Mucosa of descending colon (tissue), 3 donors: ENCODE data around the gene GABRB1. TPM values are rescaled to one million over a fixed set of nuclear protein-coding genes. Genes with fewer than 3 reads are reported as not detected.
A peak's percentile ranks its signal among the peaks of the same experiment; 100 is the strongest.

ENCODE experiments used
- ATAC-seq: fragments of 200-7000 bp; cut with Tn5 transposase; one replicate; pipeline ENCODE4 v1.9.1; 2020; ENCODE audit warnings: mild to moderate bottlenecking, moderate library complexity
- DNase-seq, 3 donors: peaks; one replicate each; pipeline ENCODE4 v3.0.0-alpha.2; 2020
- H3K36me3 ChIP-seq: fragments of 200-600 bp; one replicate; pipeline ENCODE4 v1.8.0; 2021; ENCODE audit warnings: low read depth, mild to moderate bottlenecking
- H3K4me1 ChIP-seq: fragments of 200-600 bp; one replicate; pipeline ENCODE4 v1.8.0; 2021; ENCODE audit warnings: low read depth, mild to moderate bottlenecking
- H3K4me3 ChIP-seq: fragments of 200-600 bp; one replicate; pipeline ENCODE4 v1.8.0; 2021; ENCODE audit warnings: mild to moderate bottlenecking
- H3K9me3 ChIP-seq: fragments of 200-600 bp; one replicate; pipeline ENCODE4 v1.8.0; 2021; ENCODE audit warnings: mild to moderate bottlenecking
- intact Hi-C, 2 donors: fragments of 100-400 bp; cut with DNase I in 1 of 2; cut with micrococcal nuclease in 1 of 2; formaldehyde crosslinking; loops; one replicate each; pipeline versions ENCODE4 v1.11.0 to v1.11.1; 2022; cut with DNase I, micrococcal nuclease
- total RNA-seq, 3 donors: library from RNA; stranded (reverse); fragmentation: NEBNext Ultra II Directional in 2 of 3; extraction: Animal tissue kit (Norgen Biotek cat#: 25700) in 2 of 3; gene quantifications; one replicate each; pipeline versions ENCODE4 v1.2.1 to v1.2.4, GENCODE V29; 2021 to 2023
- TF ChIP-seq, protein P1 (sequence below): fragments of 200-600 bp; IDR thresholded peaks from one replicate; pipeline ENCODE4 v1.8.0; 2022; ENCODE audit warnings: antibody characterized with exemption, mild to moderate bottlenecking
- donor health status: DM: no; HTN: no; CAD: no; lungs with moderate emphysema.
- donor health status: DM: no; HTN: no; CAD: no.
- donor health status: DM: no; HTN: yes; CAD: no.

GABRB1 gene
- total RNA-seq, 3 donors from 2014 or later, result 0.55 to 0.84 (median 0.82) TPM

DNA sequence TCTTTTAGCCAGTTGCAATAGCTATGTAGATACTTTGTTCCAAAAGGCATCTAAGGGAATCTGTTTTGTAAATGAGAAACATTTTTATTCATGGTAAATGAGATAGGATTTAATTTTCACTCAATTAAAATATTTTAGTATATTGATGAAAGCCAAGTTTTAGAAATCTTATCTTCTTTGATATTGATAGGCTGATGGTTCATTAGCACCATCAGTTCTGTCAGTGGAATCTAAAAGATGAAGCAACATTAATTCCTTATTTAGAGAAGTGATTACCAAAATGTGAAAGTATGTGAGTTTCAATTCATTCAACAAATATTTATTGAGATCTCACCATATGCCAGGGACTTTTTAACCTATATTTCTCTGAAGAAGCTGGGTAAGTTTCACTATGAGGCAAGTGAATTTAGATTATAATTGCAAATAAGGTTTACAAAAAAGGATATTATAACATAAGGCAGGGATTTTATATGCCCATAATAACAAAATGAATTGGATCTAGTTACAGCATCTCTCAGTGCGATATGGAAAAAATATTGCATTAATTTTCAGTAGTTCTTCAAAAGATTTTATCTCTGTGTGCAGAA lies 79.3 kb downstream of the GABRB1 start:
- intact Hi-C loops, result no loop called here
- H3K4me3 ChIP-seq, result no peak overlapping the region
- H3K9me3 ChIP-seq, result no peaks in the 10 kb centered on the region
- no peaks in the 10 kb centered on the region for H3K36me3 ChIP-seq
- H3K4me1 ChIP-seq, result no peaks in the 10 kb centered on the region
- TF ChIP-seq, protein P1, sequence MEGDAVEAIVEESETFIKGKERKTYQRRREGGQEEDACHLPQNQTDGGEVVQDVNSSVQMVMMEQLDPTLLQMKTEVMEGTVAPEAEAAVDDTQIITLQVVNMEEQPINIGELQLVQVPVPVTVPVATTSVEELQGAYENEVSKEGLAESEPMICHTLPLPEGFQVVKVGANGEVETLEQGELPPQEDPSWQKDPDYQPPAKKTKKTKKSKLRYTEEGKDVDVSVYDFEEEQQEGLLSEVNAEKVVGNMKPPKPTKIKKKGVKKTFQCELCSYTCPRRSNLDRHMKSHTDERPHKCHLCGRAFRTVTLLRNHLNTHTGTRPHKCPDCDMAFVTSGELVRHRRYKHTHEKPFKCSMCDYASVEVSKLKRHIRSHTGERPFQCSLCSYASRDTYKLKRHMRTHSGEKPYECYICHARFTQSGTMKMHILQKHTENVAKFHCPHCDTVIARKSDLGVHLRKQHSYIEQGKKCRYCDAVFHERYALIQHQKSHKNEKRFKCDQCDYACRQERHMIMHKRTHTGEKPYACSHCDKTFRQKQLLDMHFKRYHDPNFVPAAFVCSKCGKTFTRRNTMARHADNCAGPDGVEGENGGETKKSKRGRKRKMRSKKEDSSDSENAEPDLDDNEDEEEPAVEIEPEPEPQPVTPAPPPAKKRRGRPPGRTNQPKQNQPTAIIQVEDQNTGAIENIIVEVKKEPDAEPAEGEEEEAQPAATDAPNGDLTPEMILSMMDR, result no peak
- ATAC-seq (no peak), DNase-seq (no peak)

DNA sequence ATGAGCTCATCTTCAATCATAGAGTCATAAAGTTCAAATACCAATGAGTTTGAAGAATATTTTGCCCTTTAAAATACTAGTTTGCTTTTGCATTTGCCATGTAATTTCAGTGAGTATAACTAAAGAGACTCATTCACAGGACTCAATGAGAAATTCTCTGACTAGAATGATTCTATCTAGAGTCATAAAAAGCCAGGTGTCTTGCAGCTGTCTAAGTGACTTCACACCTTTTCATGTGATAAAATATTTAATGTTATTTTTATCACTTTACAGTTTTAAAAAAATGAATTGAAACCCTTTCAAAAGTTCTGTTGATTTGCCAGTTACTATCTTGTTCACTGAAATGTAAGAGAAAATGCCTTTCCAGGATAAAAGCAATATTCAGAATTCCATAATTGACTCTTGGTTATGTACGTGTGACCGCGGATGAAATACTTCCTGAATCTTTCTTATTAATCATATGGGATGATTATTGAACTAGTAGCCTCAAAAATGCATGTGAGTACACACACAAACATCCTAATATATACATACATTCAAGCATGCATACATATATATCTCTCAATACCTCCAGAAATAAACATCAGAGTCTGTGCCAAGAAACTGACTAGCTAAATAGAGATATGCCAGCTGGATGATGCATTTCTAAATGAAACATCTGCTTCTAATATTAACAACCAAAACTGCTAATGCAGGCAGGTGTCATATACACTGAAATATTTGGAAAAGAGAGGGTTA lies 87.0 kb downstream of the GABRB1 start:
- no peaks in the 10 kb centered on the region for H3K9me3 ChIP-seq

DNA sequence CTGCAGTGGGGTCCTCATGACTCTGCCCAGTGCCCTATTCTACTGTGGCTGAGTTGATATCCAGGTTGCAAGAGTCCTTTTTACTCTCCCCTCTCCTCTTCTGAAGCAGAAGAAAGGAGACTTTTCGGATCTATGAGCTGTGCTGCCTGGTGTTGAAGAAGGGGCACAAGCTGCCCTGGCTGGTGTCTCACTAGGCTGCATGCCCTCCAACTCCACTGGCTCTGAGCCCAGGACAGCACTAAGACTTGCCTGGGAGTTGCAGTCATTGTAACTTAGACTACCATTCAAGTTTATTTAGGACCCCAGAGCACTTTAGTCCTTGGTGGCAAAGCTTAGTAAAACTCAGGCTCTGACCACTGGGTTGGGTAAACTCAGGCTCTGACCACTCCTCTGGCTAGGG lies 89.4 kb downstream of the GABRB1 start:
- Histone ChIP-seq H3K4me1 (no peaks in the 10 kb centered on the region), H3K36me3 (no peaks in the 10 kb centered on the region), H3K4me3 (no peak overlapping the region), H3K9me3 (no peaks in the 10 kb centered on the region)
- intact Hi-C loops, result no loop called here
- no peak for DNase-seq
- TF ChIP-seq, protein P1, result no peak
- ATAC-seq, result no peak

More for the DNA sequence above, 87.0 kb downstream of the GABRB1 start:
- DNase-seq (no peak), ATAC-seq (no peak)
- Histone ChIP-seq H3K36me3 (no peaks in the 10 kb centered on the region), H3K4me1 (no peaks in the 10 kb centered on the region), H3K4me3 (no peak overlapping the region)
- intact Hi-C loops, result no loop called here
- TF ChIP-seq, protein P1, result no peak

DNA sequence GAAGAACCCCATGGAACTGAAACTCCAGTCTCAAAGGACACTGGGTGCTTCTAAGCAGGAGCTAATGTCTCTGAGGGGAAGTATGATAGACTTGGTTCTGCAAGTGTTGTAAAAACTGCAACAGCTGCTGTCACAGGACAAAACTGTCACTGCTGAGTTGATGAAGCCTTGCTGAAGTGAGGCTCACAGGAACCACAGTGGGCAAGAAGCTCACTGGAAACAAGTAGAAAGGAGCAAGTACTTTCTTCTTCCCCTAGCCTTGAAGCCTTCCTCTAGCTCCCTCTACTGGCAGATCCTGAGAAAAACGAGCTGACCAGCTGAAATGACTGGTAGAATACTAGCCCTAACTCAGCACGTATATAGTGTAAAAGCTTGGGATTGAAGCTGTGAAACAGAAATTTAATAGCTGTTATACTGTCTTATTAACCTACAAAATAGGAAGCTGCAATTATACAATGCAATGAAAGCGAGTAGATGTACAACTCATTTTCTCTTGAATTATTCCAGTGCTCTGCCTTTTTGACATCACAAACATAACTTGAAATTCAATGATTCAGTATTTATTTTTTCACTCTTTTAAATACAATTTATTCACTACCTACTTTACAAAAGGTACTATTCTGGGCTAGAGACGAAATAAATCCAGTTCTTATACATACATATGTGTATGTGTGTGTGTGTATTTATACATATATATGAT lies 91.4 kb downstream of the GABRB1 start:
- intact Hi-C loops, result no loop called here
- DNase-seq, result peak in 1 of 3 donors; percentile 77
- Histone ChIP-seq H3K4me1 (no peaks in the 10 kb centered on the region), H3K4me3 (no peak overlapping the region), H3K9me3 (no peaks in the 10 kb centered on the region), H3K36me3 (no peaks in the 10 kb centered on the region)
- ATAC-seq, result peak; percentile 90
- TF ChIP-seq, protein P1, result peak; percentile 38

DNA sequence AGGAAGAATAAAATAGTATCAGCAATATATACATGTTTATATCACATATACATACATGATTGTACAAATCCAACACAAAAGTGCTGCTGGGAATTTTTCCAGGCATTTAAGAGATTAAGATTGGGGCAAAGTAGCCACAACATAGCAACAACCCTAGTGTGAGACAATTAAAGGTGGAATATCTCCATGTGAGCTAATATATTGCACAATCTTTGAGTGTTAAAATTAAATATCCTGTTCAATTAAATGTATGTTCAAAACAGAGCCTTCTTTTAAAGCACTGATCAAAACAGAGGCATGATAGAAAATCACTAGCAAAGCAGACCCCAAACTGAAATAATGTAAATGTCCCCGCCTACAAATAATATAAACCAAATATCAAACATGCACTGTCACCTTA lies 97.6 kb downstream of the GABRB1 start:
- ATAC-seq, result no peak
- H3K4me3 ChIP-seq, result no peak overlapping the region
- TF ChIP-seq, protein P1, result no peak
- H3K36me3 ChIP-seq, result no peaks in the 10 kb centered on the region
- no peaks in the 10 kb centered on the region for H3K4me1 ChIP-seq
- DNase-seq, result no peak
- intact Hi-C loops, result no loop called here
- no peaks in the 10 kb centered on the region for H3K9me3 ChIP-seq
